Endothelial cell (in vitro differentiated cells): ENCODE measurements around the gene GRB10. TPM values are rescaled to one million over a fixed set of nuclear protein-coding genes. Genes with fewer than 3 reads are reported as not detected.

Source experiments
- DNase-seq: peaks from one replicate; pipeline ENCODE4 v3.0.0; 2021; ENCODE audit warnings: low spot score
- H3K27ac Mint-ChIP-seq: one replicate; pipeline ENCODE4 v1.8.0; 2021; ENCODE audit warnings: mixed read lengths, inconsistent platforms; ENCODE audit not compliant: unreplicated experiment
- H3K27me3 Mint-ChIP-seq: one replicate; pipeline ENCODE4 v1.8.0; 2021; ENCODE audit warnings: mild to moderate bottlenecking, moderate library complexity, mixed read lengths, inconsistent platforms; ENCODE audit not compliant: unreplicated experiment
- H3K36me3 Mint-ChIP-seq: one replicate; pipeline ENCODE4 v1.8.0; 2021; ENCODE audit warnings: mild to moderate bottlenecking, low read depth, mixed read lengths, inconsistent platforms; ENCODE audit not compliant: unreplicated experiment
- H3K4me1 Mint-ChIP-seq: one replicate; pipeline ENCODE4 v1.8.0; 2021; ENCODE audit warnings: mild to moderate bottlenecking, mixed read lengths, inconsistent platforms; ENCODE audit not compliant: unreplicated experiment
- H3K4me3 Mint-ChIP-seq: one replicate; pipeline ENCODE4 v1.8.0; 2021; ENCODE audit warnings: mild to moderate bottlenecking, mixed read lengths, inconsistent platforms; ENCODE audit not compliant: unreplicated experiment
- H3K9me3 Mint-ChIP-seq: one replicate; pipeline ENCODE4 v1.8.0; 2021; ENCODE audit warnings: mixed read lengths, inconsistent platforms; ENCODE audit not compliant: unreplicated experiment
- CTCF ChIP-seq: fragments of 200-600 bp; sonication (generic); IDR thresholded peaks from one replicate; pipeline ENCODE4 v1.5.0; 2021; ENCODE audit warnings: antibody characterized with exemption; ENCODE audit not compliant: unreplicated experiment
- total RNA-seq: library from RNA; stranded (reverse); fragmentation: NEBNext Ultra II Directional; extraction: Animal tissue kit (Norgen Biotek cat#: 25700); gene quantifications from one replicate; pipeline ENCODE4 v1.2.1, GENCODE V29; 2021; ENCODE audit not compliant: unreplicated experiment

The GRB10 gene
- total RNA-seq, 1 donor from 2014 or later = 164 TPM

GRCh38 chr7:50565559-50565916, 217.2 kb downstream of the GRB10 start:
- no peaks in the 10 kb centered on the region for H3K4me1 Mint-ChIP-seq
- H3K4me3 Mint-ChIP-seq = no peak overlapping the region
- H3K9me3 Mint-ChIP-seq = no peaks in the 10 kb centered on the region
- no peak for TF ChIP-seq CTCF
- H3K27me3 Mint-ChIP-seq = peaks cover 4% of the 10 kb centered on the region
- H3K36me3 Mint-ChIP-seq = no peaks in the 10 kb centered on the region
- no peak for DNase-seq
- no peak overlapping the region for H3K27ac Mint-ChIP-seq

- no peaks in the 10 kb centered on the region for H3K36me3 Mint-ChIP-seq
- DNase-seq = no peak
- no peak within 1 kb of the TSS for H3K27ac Mint-ChIP-seq
- TF ChIP-seq CTCF = no peak
- peaks cover 4% of the 10 kb centered on the region for H3K27me3 Mint-ChIP-seq
- no peak within 1 kb of the TSS for H3K4me3 Mint-ChIP-seq
- H3K9me3 Mint-ChIP-seq = no peaks in the 10 kb centered on the region
- H3K4me1 Mint-ChIP-seq = no peaks in the 10 kb centered on the region
Observed at GRCh38 chr7:50564640-50565558, 217.8 kb downstream of the GRB10 start, which contains the start of gene DDC. TSS of gene DDC (minus strand) at chr7:50565405. CDS start at chr7:50544085, 21,320 bp downstream.

- Mint-ChIP-seq H3K9me3 (no peaks in the 10 kb centered on the region), H3K27ac (no peak overlapping the region)
Observed at GRCh38 chr7:50564171-50564570, 218.5 kb downstream of the GRB10 start.

GRCh38 chr7:50562136-50562535, 220.6 kb downstream of the GRB10 start:
- Mint-ChIP-seq H3K27ac (no peak overlapping the region), H3K36me3 (no peaks in the 10 kb centered on the region), H3K9me3 (no peaks in the 10 kb centered on the region), H3K4me1 (no peaks in the 10 kb centered on the region), H3K27me3 (peaks cover 6% of the 10 kb centered on the region), H3K4me3 (no peak overlapping the region)
- no peak for TF ChIP-seq CTCF
- no peak for DNase-seq

More at GRCh38 chr7:50564171-50564570, 218.5 kb downstream of the GRB10 start:
- H3K36me3 Mint-ChIP-seq = no peaks in the 10 kb centered on the region
- DNase-seq = no peak
- no peak overlapping the region for H3K4me3 Mint-ChIP-seq
- peaks cover 4% of the 10 kb centered on the region for H3K27me3 Mint-ChIP-seq
- no peaks in the 10 kb centered on the region for H3K4me1 Mint-ChIP-seq
- TF ChIP-seq CTCF = no peak

GRCh38 chr7:50560865-50561351, 221.8 kb downstream of the GRB10 start:
- no peak for TF ChIP-seq CTCF
- no peaks in the 10 kb centered on the region for H3K9me3 Mint-ChIP-seq
- H3K4me1 Mint-ChIP-seq = no peaks in the 10 kb centered on the region
- H3K27ac Mint-ChIP-seq = no peak overlapping the region
- H3K4me3 Mint-ChIP-seq = no peak overlapping the region
- no peak for DNase-seq
- H3K27me3 Mint-ChIP-seq = peaks cover 4% of the 10 kb centered on the region
- H3K36me3 Mint-ChIP-seq = no peaks in the 10 kb centered on the region
